Measurements from ENCODE around the gene DEDD. TPM values are rescaled to one million over a fixed set of nuclear protein-coding genes. Genes with fewer than 3 reads are reported as not detected.

Gene DEDD

GRCh38 chr1:161077426-161077825 is 55.0 kb downstream of the DEDD start:
- no peak overlapping the region for H3K4me3 ChIP-seq (ENCODE audit: low read length)
- H3K36me3 ChIP-seq (ENCODE audit: insufficient read depth, low read length) = no peaks in the 10 kb centered on the region
- peaks cover 2% of the 10 kb centered on the region for H3K27me3 ChIP-seq (ENCODE audit: control insufficient read depth, insufficient read depth, low read length)
- H3K4me1 ChIP-seq (ENCODE audit: control insufficient read depth, insufficient read depth, low read length) = peaks cover 14% of the 10 kb centered on the region
- H3K9ac ChIP-seq (ENCODE audit: low read depth, low read length) = no peak overlapping the region
- H3K4me2 ChIP-seq (ENCODE audit: low read length) = no peak overlapping the region
- no peaks in the 10 kb centered on the region for H3K9me3 ChIP-seq (replicated peaks; ENCODE audit: low read length)

GRCh38 chr1:161076410-161076809 is 56.1 kb downstream of the DEDD start:
- H3K27me3 ChIP-seq (ENCODE audit: control insufficient read depth, insufficient read depth, low read length) = peaks cover 2% of the 10 kb centered on the region
- no peak overlapping the region for H3K9ac ChIP-seq (ENCODE audit: low read depth, low read length)
- H3K36me3 ChIP-seq (ENCODE audit: insufficient read depth, low read length) = no peaks in the 10 kb centered on the region
- peaks cover 12% of the 10 kb centered on the region for H3K4me1 ChIP-seq (ENCODE audit: control insufficient read depth, insufficient read depth, low read length)
- H3K4me2 ChIP-seq (ENCODE audit: low read length) = no peak overlapping the region
- no peak overlapping the region for H3K4me3 ChIP-seq (ENCODE audit: low read length)
- no peaks in the 10 kb centered on the region for H3K9me3 ChIP-seq (replicated peaks; ENCODE audit: low read length)

- no peak overlapping the region for H3K4me2 ChIP-seq (ENCODE audit: low read length)
- peaks cover 2% of the 10 kb centered on the region for H3K27me3 ChIP-seq (ENCODE audit: control insufficient read depth, insufficient read depth, low read length)
- H3K36me3 ChIP-seq (ENCODE audit: insufficient read depth, low read length) = no peaks in the 10 kb centered on the region
- no peaks in the 10 kb centered on the region for H3K9me3 ChIP-seq (replicated peaks; ENCODE audit: low read length)
- no peaks in the 10 kb centered on the region for H3K4me1 ChIP-seq (ENCODE audit: control insufficient read depth, insufficient read depth, low read length)
- no peak overlapping the region for H3K4me3 ChIP-seq (ENCODE audit: low read length)
- no peak overlapping the region for H3K9ac ChIP-seq (ENCODE audit: low read depth, low read length)
These were observed 57.6 kb downstream of the DEDD start for GRCh38 chr1:161074676-161075368.

- peaks cover 2% of the 10 kb centered on the region for H3K27me3 ChIP-seq (ENCODE audit: control insufficient read depth, insufficient read depth, low read length)
- no peaks in the 10 kb centered on the region for H3K36me3 ChIP-seq (ENCODE audit: insufficient read depth, low read length)
- H3K4me1 ChIP-seq (ENCODE audit: control insufficient read depth, insufficient read depth, low read length) = no peaks in the 10 kb centered on the region
- no peak overlapping the region for H3K9ac ChIP-seq (ENCODE audit: low read depth, low read length)
- no peak overlapping the region for H3K4me2 ChIP-seq (ENCODE audit: low read length)
- H3K4me3 ChIP-seq (ENCODE audit: low read length) = no peak overlapping the region
- no peaks in the 10 kb centered on the region for H3K9me3 ChIP-seq (replicated peaks; ENCODE audit: low read length)
These were observed 58.9 kb downstream of the DEDD start for GRCh38 chr1:161073474-161074121.

DNA sequence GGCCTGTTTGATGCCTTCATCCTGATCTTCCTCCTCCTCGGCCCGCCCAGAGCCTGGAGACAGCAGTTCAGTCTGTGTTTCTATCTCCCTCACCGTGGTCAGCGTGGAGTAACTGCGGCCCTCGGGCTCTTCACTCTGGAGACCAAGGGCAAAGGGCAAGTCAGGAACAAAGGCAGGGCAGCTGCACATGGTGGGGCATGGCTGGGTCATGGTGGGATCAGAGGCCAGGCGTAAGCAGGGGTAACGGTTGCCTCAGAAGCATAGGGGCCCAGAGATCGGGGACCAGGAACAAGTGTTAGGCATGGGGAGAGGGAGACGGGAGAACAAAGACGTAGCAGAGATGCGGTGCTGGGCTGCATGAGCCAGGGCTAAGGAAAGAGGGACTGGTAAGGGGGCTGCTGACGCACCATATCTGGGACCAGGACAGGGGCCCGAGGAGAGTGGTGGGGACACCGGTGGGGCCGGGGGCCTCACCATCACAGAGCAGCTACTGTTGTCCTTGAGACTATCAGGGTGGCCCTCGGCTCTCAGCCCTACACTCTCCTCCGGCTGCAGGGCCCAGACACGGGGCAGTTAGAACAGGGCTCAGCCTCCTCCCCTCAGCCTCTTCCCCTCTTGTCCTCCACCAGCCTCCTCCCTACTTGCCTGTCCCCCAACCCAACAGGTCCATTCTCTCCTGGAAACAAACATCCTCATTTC is 59.6 kb downstream of the DEDD start:
- no peak overlapping the region for H3K4me3 ChIP-seq (ENCODE audit: low read length)
- no peaks in the 10 kb centered on the region for H3K9me3 ChIP-seq (replicated peaks; ENCODE audit: low read length)
- no peaks in the 10 kb centered on the region for H3K36me3 ChIP-seq (ENCODE audit: insufficient read depth, low read length)
- no peak overlapping the region for H3K9ac ChIP-seq (ENCODE audit: low read depth, low read length)
- no peak overlapping the region for H3K4me2 ChIP-seq (ENCODE audit: low read length)
- H3K4me1 ChIP-seq (ENCODE audit: control insufficient read depth, insufficient read depth, low read length) = no peaks in the 10 kb centered on the region
- H3K27me3 ChIP-seq (ENCODE audit: control insufficient read depth, insufficient read depth, low read length) = peaks cover 2% of the 10 kb centered on the region

DNA sequence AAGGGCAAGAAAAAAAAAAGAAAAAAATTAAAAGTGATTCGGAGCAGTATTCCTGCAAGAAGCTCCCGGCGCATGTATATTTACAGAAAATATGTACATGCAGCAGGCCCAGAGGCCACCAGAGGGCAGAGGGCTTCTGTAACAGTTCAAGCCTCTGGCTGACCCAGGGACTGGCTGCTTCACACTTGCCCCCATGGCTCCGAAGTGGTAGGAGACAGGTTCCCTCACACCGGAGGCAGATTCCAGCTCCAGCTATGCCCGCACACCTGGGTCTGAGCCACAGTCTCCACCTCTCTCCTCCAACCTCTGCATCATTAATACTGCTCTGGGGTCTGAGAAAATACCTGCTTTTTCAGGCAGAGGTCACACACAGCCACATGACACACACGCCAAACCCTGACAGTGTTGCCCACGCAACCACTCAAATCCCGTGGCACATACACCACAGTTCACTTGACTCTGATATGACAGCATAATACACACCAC is 60.5 kb downstream of the DEDD start:
- no peak overlapping the region for H3K4me3 ChIP-seq (ENCODE audit: low read length)
- H3K9ac ChIP-seq (ENCODE audit: low read depth, low read length) = no peak overlapping the region
- H3K4me1 ChIP-seq (ENCODE audit: control insufficient read depth, insufficient read depth, low read length) = no peaks in the 10 kb centered on the region
- no peaks in the 10 kb centered on the region for H3K27me3 ChIP-seq (ENCODE audit: control insufficient read depth, insufficient read depth, low read length)
- no peak overlapping the region for H3K4me2 ChIP-seq (ENCODE audit: low read length)
- no peaks in the 10 kb centered on the region for H3K9me3 ChIP-seq (replicated peaks; ENCODE audit: low read length)
- H3K36me3 ChIP-seq (ENCODE audit: insufficient read depth, low read length) = no peaks in the 10 kb centered on the region

Small RNA genes within 50 kb of the gene (small RNA-seq; reads per million reads assigned to genes)
- not detected for gene RF01225

All from skeletal muscle satellite cell (primary cell).